Endodermal cell (in vitro differentiated cells): ENCODE results near the gene SMARCA4. TPM values are rescaled to one million over a fixed set of nuclear protein-coding genes. Genes with fewer than 3 reads are reported as not detected.
A peak's percentile ranks its signal among the peaks of the same experiment; 100 is the strongest.
"Not testable (repeated sequence)": the region's sequence is repeated elsewhere in the genome, so short reads cannot be mapped to it uniquely, and the experiment has no call there.

Experiments
- DNase-seq: peaks from one replicate; pipeline ENCODE4 v3.0.0-alpha.2; 2017
- H3K27ac ChIP-seq: 2 replicates; pipeline ENCODE4 v1.5.1; 2013; ENCODE audit warnings: mild to moderate bottlenecking, low read depth, low read length, moderate library complexity
- H3K27me3 ChIP-seq: 2 replicates; pipeline ENCODE4 v1.6.1; 2013; ENCODE audit warnings: mild to moderate bottlenecking, low read length, moderate library complexity; ENCODE audit not compliant: insufficient read depth, control insufficient read depth, poor library complexity, severe bottlenecking
- H3K36me3 ChIP-seq: 2 replicates; pipeline ENCODE4 v1.7.0; 2013; ENCODE audit warnings: mild to moderate bottlenecking, low read length, moderate library complexity; ENCODE audit not compliant: control insufficient read depth, insufficient read depth
- H3K4me1 ChIP-seq: one replicate; pipeline ENCODE4 v1.7.0; 2013; ENCODE audit warnings: low read length; ENCODE audit not compliant: control insufficient read depth, insufficient read depth
- H3K4me3 ChIP-seq: 2 replicates; pipeline ENCODE4 v1.5.1; 2013; ENCODE audit warnings: mild to moderate bottlenecking, low read length, moderate library complexity
- H3K9ac ChIP-seq: 2 replicates; pipeline ENCODE4 v1.6.1; 2013; ENCODE audit warnings: mild to moderate bottlenecking, low read length, moderate library complexity; ENCODE audit not compliant: poor library complexity, severe bottlenecking; ENCODE audit errors: extremely low read depth
- H3K9me3 ChIP-seq: 2 replicates; pipeline ENCODE4 v1.6.1; 2013; ENCODE audit warnings: mild to moderate bottlenecking, low read length, moderate library complexity; ENCODE audit not compliant: control insufficient read depth
- H3K27ac Mint-ChIP-seq: 2 replicates; pipeline ENCODE4 v1.8.0; 2020; ENCODE audit warnings: mixed read lengths
- H3K27me3 Mint-ChIP-seq: 2 replicates; pipeline ENCODE4 v1.8.0; 2021; ENCODE audit warnings: mild to moderate bottlenecking, mixed read lengths; ENCODE audit not compliant: insufficient read depth
- H3K36me3 Mint-ChIP-seq: 2 replicates; pipeline ENCODE4 v1.8.0; 2020; ENCODE audit warnings: low read depth, mixed read lengths
- H3K4me1 Mint-ChIP-seq: 2 replicates; pipeline ENCODE4 v1.8.0; 2020; ENCODE audit warnings: mixed read lengths
- H3K4me3 Mint-ChIP-seq: 2 replicates; pipeline ENCODE4 v1.8.0; 2020; ENCODE audit warnings: mild to moderate bottlenecking, moderate library complexity, mixed read lengths
- H3K9me3 Mint-ChIP-seq: 2 replicates; pipeline ENCODE4 v1.8.0; 2020; ENCODE audit warnings: mild to moderate bottlenecking, mixed read lengths
- WGBS, 2 experiments: methylation state at CpG; one replicate each; pipeline versions ENCODE4 v1.1.5 to v1.1.7; 2013; ENCODE audit warnings: missing lambda C conversion rate in 2 of 2, mixed read lengths in 1 of 2; ENCODE audit not compliant: insufficient coverage in 1 of 2, insufficient read length in 1 of 2; 5-methylcytosine and 5-hydroxymethylcytosine counted together
- total RNA-seq, 2 donors: library from RNA; stranded (reverse); fragmentation: NEBNext Ultra II Directional in 1 of 2; extraction: Animal tissue kit (Norgen Biotek cat#: 25700) in 1 of 2; gene quantifications; 2 replicates in 1 of 2; 3 replicates in 1 of 2; pipeline ENCODE4 v1.2.1, GENCODE V29; 2021
- TF ChIP-seq, protein P1 (sequence below): fragments of 200-600 bp; sonication (generic); conservative IDR thresholded peaks from 2 replicates; pipeline ENCODE4 v1.5.0; 2021; ENCODE audit warnings: antibody characterized with exemption, mild to moderate bottlenecking

SMARCA4 gene
- total RNA-seq, 2 donors from 2014 or later, result 290 to 292 TPM

DNA sequence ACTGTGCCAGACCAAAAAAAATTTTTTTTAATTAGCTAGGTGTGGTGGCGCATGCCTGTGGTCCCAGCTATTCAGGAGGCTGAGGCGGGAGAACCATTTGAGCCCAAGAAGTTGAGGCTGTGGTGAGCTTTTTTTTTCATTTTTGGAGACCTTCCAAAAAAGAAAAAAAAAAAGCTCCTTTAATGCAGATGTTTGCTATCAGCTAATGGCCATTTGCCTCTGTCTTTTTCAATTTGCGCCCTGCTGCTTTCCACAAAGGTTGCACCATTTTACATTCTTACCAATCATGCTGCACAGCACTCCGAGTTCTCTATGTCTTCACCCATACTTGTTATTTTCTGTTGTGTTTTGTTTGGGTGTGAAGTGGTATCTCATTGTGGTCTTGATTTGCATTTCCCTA lies 15.6 kb upstream of the SMARCA4 start:
- TF ChIP-seq, protein P1, sequence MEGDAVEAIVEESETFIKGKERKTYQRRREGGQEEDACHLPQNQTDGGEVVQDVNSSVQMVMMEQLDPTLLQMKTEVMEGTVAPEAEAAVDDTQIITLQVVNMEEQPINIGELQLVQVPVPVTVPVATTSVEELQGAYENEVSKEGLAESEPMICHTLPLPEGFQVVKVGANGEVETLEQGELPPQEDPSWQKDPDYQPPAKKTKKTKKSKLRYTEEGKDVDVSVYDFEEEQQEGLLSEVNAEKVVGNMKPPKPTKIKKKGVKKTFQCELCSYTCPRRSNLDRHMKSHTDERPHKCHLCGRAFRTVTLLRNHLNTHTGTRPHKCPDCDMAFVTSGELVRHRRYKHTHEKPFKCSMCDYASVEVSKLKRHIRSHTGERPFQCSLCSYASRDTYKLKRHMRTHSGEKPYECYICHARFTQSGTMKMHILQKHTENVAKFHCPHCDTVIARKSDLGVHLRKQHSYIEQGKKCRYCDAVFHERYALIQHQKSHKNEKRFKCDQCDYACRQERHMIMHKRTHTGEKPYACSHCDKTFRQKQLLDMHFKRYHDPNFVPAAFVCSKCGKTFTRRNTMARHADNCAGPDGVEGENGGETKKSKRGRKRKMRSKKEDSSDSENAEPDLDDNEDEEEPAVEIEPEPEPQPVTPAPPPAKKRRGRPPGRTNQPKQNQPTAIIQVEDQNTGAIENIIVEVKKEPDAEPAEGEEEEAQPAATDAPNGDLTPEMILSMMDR, result no peak
- Histone ChIP-seq H3K4me3 (no peak overlapping the region), H3K9me3 (no peaks in the 10 kb centered on the region), H3K27ac (no peak overlapping the region), H3K9ac (no peak overlapping the region), H3K36me3 (no peaks in the 10 kb centered on the region), H3K27me3 (no peaks in the 10 kb centered on the region), H3K4me1 (no peaks in the 10 kb centered on the region)
- Mint-ChIP-seq H3K9me3 (no peaks in the 10 kb centered on the region), H3K36me3 (no peaks in the 10 kb centered on the region), H3K27me3 (no peaks in the 10 kb centered on the region), H3K4me3 (no peak overlapping the region), H3K4me1 (peaks cover 4% of the 10 kb centered on the region), H3K27ac (no peak overlapping the region)
- 98 to 100% methylated on average over 2 to 3 of the region's 4 CpGs for WGBS, 2 experiments
- no peak for DNase-seq

DNA sequence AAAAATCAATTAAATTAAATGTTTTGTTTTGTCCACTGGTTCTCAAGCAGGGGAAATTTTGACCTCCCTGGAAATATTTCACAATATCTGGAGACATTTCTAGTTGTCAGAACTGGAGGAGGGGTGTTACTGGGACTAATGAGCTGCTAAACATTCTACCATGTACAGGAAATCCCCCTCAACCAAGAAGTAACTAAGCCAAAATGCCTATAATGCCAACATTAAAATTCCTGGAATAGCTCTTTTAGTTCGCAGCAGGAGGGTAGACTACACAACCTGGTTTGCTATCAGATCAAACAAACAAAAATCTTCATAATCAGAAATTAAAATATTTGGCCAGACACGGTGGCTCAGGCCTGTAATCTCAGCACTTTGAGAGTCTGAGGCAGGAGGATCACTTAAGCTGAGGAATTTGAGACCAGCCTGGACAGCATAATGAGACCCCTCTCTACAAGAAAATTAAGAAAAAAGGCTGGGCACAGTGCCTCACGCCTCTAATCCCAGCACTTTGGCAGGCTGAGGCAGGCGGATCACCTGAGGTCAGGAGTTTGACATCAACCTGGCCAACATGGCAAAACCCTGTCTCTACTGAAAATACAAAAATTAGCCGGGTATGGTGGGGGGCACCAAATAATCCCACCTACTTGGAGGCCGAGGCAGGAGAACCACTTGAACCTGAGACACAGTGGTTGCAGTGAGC lies 13.7 kb upstream of the SMARCA4 start:
- Mint-ChIP-seq H3K4me3 (no peak overlapping the region), H3K4me1 (peaks cover 4% of the 10 kb centered on the region), H3K27me3 (no peaks in the 10 kb centered on the region), H3K36me3 (no peaks in the 10 kb centered on the region), H3K9me3 (no peaks in the 10 kb centered on the region), H3K27ac (no peak overlapping the region)
- WGBS, 2 experiments, result 86 to 94% methylated on average over 4 to 6 of the region's 6 CpGs
- TF ChIP-seq, protein P1, result no peak
- Histone ChIP-seq H3K36me3 (no peaks in the 10 kb centered on the region), H3K9ac (no peak overlapping the region), H3K4me3 (no peak overlapping the region), H3K4me1 (no peaks in the 10 kb centered on the region), H3K27ac (no peak overlapping the region), H3K27me3 (no peaks in the 10 kb centered on the region), H3K9me3 (no peaks in the 10 kb centered on the region)
- DNase-seq, result no peak

DNA sequence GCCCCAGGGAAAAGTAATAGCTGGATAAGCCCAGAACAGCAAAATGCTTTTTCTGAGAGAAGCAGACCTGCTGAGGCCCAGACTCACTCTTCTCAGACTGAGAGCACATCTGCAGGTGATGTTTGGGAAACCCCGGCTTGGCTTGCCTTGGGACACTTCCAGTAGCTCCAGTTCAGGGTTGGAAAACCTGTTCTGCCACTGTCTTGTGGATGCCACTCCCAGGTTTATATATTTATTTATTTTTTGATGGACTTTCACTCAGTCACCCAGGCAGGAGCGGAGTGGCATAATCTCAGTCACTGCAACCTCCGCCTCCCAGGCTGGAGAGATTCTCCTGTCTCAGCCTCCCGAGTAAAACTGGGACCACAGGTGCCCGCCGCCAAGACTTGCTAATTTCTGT lies 8.0 kb upstream of the SMARCA4 start:
- Histone ChIP-seq H3K27me3 (no peaks in the 10 kb centered on the region), H3K36me3 (no peaks in the 10 kb centered on the region), H3K4me1 (no peaks in the 10 kb centered on the region), H3K9ac (no peak overlapping the region), H3K4me3 (no peak overlapping the region), H3K27ac (no peak overlapping the region), H3K9me3 (no peaks in the 10 kb centered on the region)
- H3K4me1 Mint-ChIP-seq, result no peaks in the 10 kb centered on the region
- no peaks in the 10 kb centered on the region for H3K27me3 Mint-ChIP-seq
- no peaks in the 10 kb centered on the region for H3K9me3 Mint-ChIP-seq
- no peak overlapping the region for H3K27ac Mint-ChIP-seq
- H3K36me3 Mint-ChIP-seq, result no peaks in the 10 kb centered on the region
- DNase-seq, result no peak
- WGBS, 2 experiments, result 93 to 100% methylated on average over 3 to 6 of the region's 6 CpGs
- TF ChIP-seq, protein P1, result no peak
- H3K4me3 Mint-ChIP-seq, result no peak overlapping the region

DNA sequence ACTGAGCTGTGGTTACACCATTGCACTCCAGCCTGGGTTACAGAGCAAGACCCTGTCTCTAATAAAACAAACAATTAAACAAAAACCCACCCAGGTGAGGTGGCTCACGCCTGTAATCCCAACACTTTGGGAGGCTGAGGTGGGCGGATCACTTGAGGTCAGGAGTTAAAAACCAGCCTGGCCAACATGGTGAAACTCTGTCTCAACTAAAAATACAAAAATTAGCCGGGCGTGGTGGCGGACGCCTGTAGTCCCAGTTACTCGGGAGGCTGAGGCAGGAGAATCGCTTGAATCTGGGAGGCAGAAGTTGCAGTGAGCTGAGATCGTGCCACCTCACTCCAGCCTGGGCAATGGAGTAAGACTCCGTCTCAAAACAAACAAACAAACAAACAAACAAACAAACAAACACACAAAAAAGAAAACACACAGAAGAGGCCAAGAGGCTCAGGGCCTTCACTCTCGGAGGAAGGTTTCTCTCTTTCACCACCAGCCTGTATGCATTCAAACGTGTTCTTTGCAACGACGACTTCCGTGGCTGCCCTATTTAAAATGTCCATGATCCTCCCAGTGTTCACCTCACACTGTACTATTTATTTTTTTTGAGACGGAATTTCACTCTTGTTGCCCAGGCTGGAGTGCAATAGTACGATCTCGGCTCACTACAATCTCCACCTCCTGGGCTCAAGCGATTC lies 1.4 kb upstream of the SMARCA4 start:
- WGBS, 2 experiments, result 92 to 95% methylated on average over 18 to 19 of the region's 19 CpGs
- not testable (repeated sequence) for H3K27ac Mint-ChIP-seq, H3K4me1 Mint-ChIP-seq, H3K27ac ChIP-seq, DNase-seq, H3K9me3 ChIP-seq, H3K9ac ChIP-seq, H3K36me3 ChIP-seq, H3K4me1 ChIP-seq, H3K27me3 ChIP-seq, H3K27me3 Mint-ChIP-seq, H3K9me3 Mint-ChIP-seq
- peaks cover 10% of the 10 kb centered on the region for H3K36me3 Mint-ChIP-seq
- H3K4me3 ChIP-seq, result peak overlapping the region; percentile 83
- peak overlapping the region; percentile 96 for H3K4me3 Mint-ChIP-seq
